ENCODE measurements around the gene CTNNBIP1. TPM values are rescaled to one million over a fixed set of nuclear protein-coding genes. Genes with fewer than 3 reads are reported as not detected.

CTNNBIP1 gene
- total RNA-seq, 1 experiment from 2014 or later: 31.4 TPM

DNA sequence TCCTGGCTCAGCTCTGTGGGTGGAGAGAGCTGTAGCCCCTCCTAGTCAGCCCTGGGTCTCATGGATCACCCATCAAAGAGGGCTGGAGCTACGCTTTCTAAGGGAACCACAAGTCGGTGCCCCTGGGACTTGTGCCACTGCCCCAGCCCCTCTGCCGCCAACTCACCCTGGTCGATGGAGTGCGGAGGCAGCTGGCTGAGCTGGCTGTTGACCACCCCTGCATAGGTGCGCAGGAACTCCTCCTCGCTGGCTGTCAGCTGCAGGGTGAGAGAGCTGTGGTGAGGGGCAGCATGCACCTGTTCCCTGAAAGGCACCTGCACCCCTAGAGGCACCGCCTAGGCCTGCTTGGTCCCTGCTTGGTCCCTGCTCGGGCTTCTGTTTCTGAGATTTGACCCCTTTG lies 39.0 kb downstream of the CTNNBIP1 start:
- POLR2A ChIA-PET: interaction anchor here (0.5 to 1.7 kb wide), 6 partner anchors 18 to 80 kb away, joined by 3 to 7 read pairs (median 4); partner anchors contain the start of gene CTNNBIP1
- H3K27ac Mint-ChIP-seq (ENCODE audit: low read depth, unreplicated experiment): no peak overlapping the region
- peaks cover 7% of the 10 kb centered on the region for H3K4me1 Mint-ChIP-seq (ENCODE audit: insufficient read depth, unreplicated experiment)
- no peaks in the 10 kb centered on the region for H3K27me3 Mint-ChIP-seq (ENCODE audit: insufficient read depth, unreplicated experiment)
- CTCF ChIA-PET: interaction anchor here (0.8 to 12.6 kb wide), 6 partner anchors 10 to 356 kb away, joined by 3 to 190 read pairs (median 29); partner anchors contain the start of genes LZIC and NMNAT1
- DNase-seq (ENCODE audit: unreplicated experiment): no peak
- BruUV-seq (replicated peaks): no TSS peak
- peaks cover 24% of the 10 kb centered on the region for H3K36me3 Mint-ChIP-seq (ENCODE audit: insufficient read depth, unreplicated experiment)
- H3K9me3 Mint-ChIP-seq (ENCODE audit: unreplicated experiment): no peaks in the 10 kb centered on the region
- intact Hi-C loops (cut with micrococcal nuclease): no loop called here
- TF ChIP-seq, protein P1, sequence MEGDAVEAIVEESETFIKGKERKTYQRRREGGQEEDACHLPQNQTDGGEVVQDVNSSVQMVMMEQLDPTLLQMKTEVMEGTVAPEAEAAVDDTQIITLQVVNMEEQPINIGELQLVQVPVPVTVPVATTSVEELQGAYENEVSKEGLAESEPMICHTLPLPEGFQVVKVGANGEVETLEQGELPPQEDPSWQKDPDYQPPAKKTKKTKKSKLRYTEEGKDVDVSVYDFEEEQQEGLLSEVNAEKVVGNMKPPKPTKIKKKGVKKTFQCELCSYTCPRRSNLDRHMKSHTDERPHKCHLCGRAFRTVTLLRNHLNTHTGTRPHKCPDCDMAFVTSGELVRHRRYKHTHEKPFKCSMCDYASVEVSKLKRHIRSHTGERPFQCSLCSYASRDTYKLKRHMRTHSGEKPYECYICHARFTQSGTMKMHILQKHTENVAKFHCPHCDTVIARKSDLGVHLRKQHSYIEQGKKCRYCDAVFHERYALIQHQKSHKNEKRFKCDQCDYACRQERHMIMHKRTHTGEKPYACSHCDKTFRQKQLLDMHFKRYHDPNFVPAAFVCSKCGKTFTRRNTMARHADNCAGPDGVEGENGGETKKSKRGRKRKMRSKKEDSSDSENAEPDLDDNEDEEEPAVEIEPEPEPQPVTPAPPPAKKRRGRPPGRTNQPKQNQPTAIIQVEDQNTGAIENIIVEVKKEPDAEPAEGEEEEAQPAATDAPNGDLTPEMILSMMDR (IDR thresholded peaks at IDR 0.05; ENCODE audit: unreplicated experiment): no peak
- H3K4me3 Mint-ChIP-seq (ENCODE audit: unreplicated experiment): no peak overlapping the region

DNA sequence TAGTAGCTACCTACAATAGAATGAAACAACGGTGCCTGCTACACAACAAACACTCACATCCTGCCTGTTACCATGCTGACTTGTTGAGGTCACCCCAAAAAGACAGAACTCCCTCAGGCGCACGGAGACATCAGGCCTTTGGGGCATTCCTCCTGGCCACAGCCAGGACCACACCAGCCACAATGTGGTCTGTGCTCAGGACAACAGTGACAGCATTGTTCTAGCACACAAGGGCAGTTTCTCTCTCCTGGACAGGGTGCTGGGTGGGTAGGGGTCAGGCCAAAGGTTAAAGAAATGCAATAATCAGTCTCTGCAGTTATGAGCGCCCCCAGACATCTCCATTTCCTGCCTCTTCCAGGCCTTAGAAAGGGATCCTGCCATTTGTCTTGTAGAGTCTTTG lies 39.5 kb downstream of the CTNNBIP1 start:
- peaks cover 24% of the 10 kb centered on the region for H3K36me3 Mint-ChIP-seq (ENCODE audit: insufficient read depth, unreplicated experiment)
- no peaks in the 10 kb centered on the region for H3K27me3 Mint-ChIP-seq (ENCODE audit: insufficient read depth, unreplicated experiment)
- peaks cover 7% of the 10 kb centered on the region for H3K4me1 Mint-ChIP-seq (ENCODE audit: insufficient read depth, unreplicated experiment)
- BruUV-seq (replicated peaks): no TSS peak
- ChIA-PET CTCF (interaction anchor here (0.7 to 12.6 kb wide), 7 partner anchors 10 to 357 kb away, joined by 3 to 190 read pairs (median 4); partner anchors contain the start of genes LZIC and NMNAT1), POLR2A (interaction anchor here (0.5 to 1.7 kb wide), 6 partner anchors 18 to 79 kb away, joined by 3 to 7 read pairs (median 4); partner anchors contain the start of gene CTNNBIP1)
- DNase-seq (ENCODE audit: unreplicated experiment): no peak
- no peaks in the 10 kb centered on the region for H3K9me3 Mint-ChIP-seq (ENCODE audit: unreplicated experiment)
- H3K4me3 Mint-ChIP-seq (ENCODE audit: unreplicated experiment): no peak overlapping the region
- intact Hi-C loops (cut with micrococcal nuclease): no loop called here
- H3K27ac Mint-ChIP-seq (ENCODE audit: low read depth, unreplicated experiment): no peak overlapping the region
- TF ChIP-seq, protein P1 (IDR thresholded peaks at IDR 0.05; ENCODE audit: unreplicated experiment): no peak

DNA sequence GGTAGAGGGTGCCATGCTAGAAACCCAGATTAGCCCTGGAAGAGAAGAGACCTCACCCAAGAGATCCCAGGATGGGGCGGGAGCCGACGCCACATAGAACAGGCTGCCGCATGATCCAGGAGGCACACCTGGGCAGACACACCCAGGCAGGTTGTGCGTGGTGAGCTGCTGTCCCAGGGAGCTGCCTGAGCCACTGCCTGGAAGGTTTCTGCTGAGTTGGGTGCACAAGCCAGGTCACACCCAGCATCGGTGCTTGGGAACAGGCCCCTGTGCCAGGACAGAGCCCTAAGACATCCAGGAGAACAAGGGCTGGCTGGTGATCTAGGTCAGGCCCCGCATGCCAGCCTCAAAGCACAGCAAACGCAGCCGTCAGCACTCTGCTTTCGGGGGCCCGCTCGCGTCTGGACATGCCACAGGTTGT lies 40.2 kb downstream of the CTNNBIP1 start:
- TF ChIP-seq, protein P1 (IDR thresholded peaks at IDR 0.05; ENCODE audit: unreplicated experiment): no peak
- no peaks in the 10 kb centered on the region for H3K9me3 Mint-ChIP-seq (ENCODE audit: unreplicated experiment)

DNA sequence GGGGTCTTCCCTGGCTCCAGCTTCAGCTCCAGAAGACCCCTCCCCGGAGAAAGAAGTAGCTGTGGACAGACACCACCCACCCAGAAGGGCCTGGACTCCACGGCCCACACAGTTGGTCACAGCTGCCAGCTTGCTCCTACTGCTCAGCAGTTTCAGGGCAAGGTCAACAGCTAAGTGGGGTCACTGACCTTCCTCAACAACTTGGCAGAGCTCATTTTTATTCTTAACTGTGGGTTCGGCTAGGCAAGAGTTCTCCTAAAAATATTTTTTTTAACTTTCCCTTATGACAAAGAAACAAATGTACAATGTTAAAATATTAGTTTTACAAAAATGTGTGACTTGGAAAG lies 41.9 kb downstream of the CTNNBIP1 start:
- Mint-ChIP-seq H3K36me3 (ENCODE audit: insufficient read depth, unreplicated experiment) (peaks cover 20% of the 10 kb centered on the region), H3K9me3 (ENCODE audit: unreplicated experiment) (no peaks in the 10 kb centered on the region), H3K27me3 (ENCODE audit: insufficient read depth, unreplicated experiment) (no peaks in the 10 kb centered on the region), H3K27ac (ENCODE audit: low read depth, unreplicated experiment) (no peak overlapping the region), H3K4me3 (ENCODE audit: unreplicated experiment) (no peak overlapping the region), H3K4me1 (ENCODE audit: insufficient read depth, unreplicated experiment) (peaks cover 7% of the 10 kb centered on the region)
- TF ChIP-seq, protein P1 (IDR thresholded peaks at IDR 0.05; ENCODE audit: unreplicated experiment): no peak
- no peak for DNase-seq (ENCODE audit: unreplicated experiment)
- ChIA-PET CTCF (interaction anchor here (0.6 to 12.6 kb wide), 34 partner anchors 9 to 275 kb away, joined by 3 to 190 read pairs (median 4); partner anchors contain the start of gene CTNNBIP1), POLR2A (interaction anchor here (0.6 to 2.3 kb wide), 7 partner anchors 51 to 329 kb away, joined by 3 to 11 read pairs (median 3); partner anchors contain the start of genes LZIC, NMNAT1 and SLC25A33)
- intact Hi-C loops (cut with micrococcal nuclease): loop anchor here (5.0 kb wide), 1 partner anchor 559 kb away; no protein-coding TSS in a partner anchor
- no TSS peak for BruUV-seq (replicated peaks)

More for the DNA sequence above, 40.2 kb downstream of the CTNNBIP1 start:
- ChIA-PET POLR2A (interaction anchor here (0.7 to 2.3 kb wide), 11 partner anchors 18 to 194 kb away, joined by 3 to 11 read pairs (median 3); partner anchors contain the start of gene CTNNBIP1), CTCF (interaction anchor here (0.6 to 12.6 kb wide), 12 partner anchors 8 to 243 kb away, joined by 3 to 190 read pairs (median 8); no protein-coding TSS in a partner anchor)
- intact Hi-C loops (cut with micrococcal nuclease): loop anchor here (5.0 kb wide), 1 partner anchor 557 kb away; no protein-coding TSS in a partner anchor
- Mint-ChIP-seq H3K4me3 (ENCODE audit: unreplicated experiment) (no peak overlapping the region), H3K4me1 (ENCODE audit: insufficient read depth, unreplicated experiment) (peaks cover 7% of the 10 kb centered on the region), H3K27ac (ENCODE audit: low read depth, unreplicated experiment) (no peak overlapping the region), H3K36me3 (ENCODE audit: insufficient read depth, unreplicated experiment) (peaks cover 24% of the 10 kb centered on the region), H3K27me3 (ENCODE audit: insufficient read depth, unreplicated experiment) (no peaks in the 10 kb centered on the region)
- no peak for DNase-seq (ENCODE audit: unreplicated experiment)
- BruUV-seq (replicated peaks): no TSS peak

Measured in MCF 10A (cell line).